GM12878 (cell line): ENCODE data around the gene TOM1L2.
A peak's percentile ranks its signal among the peaks of the same experiment; 100 is the strongest.

Experiments used
- ESRRA ChIP-seq: IDR thresholded peaks from 2 replicates; pipeline ENCODE4 v1.6.1; 2012; ENCODE audit warnings: mild to moderate bottlenecking, low read length, improper control_type of control experiment
- HCFC1 ChIP-seq: fragments of 150-350 bp; IDR thresholded peaks from 2 replicates; pipeline ENCODE4 v1.6.1; 2014; ENCODE audit warnings: low read length
- MYC ChIP-seq: IDR thresholded peaks from 2 replicates; pipeline ENCODE4 v1.6.1; 2011; ENCODE audit warnings: mild to moderate bottlenecking, low read length, moderate library complexity, inconsistent platforms; ENCODE audit not compliant: insufficient read depth, insufficient replicate concordance, insufficient read length, severe bottlenecking
- NFYB ChIP-seq: IDR thresholded peaks from 2 replicates; pipeline ENCODE4 v1.6.1; 2011; ENCODE audit warnings: low read depth, mild to moderate bottlenecking, low read length, improper control_type of control experiment, moderate library complexity; ENCODE audit not compliant: insufficient read depth
- NKRF ChIP-seq: fragments of 450-650 bp; conservative IDR thresholded peaks from 2 replicates; pipeline ENCODE4 v1.6.1; 2017; ENCODE audit warnings: mild to moderate bottlenecking, moderate library complexity
- POLR2A ChIP-seq: IDR thresholded peaks from 2 replicates; pipeline ENCODE4 v1.6.1; 2011; ENCODE audit warnings: low read depth, mild to moderate bottlenecking, low read length
- POLR2AphosphoS5 ChIP-seq: IDR thresholded peaks from 2 replicates; pipeline ENCODE4 v1.6.1; 2011; ENCODE audit warnings: mild to moderate bottlenecking, low read length, inconsistent platforms
- SREBF1 ChIP-seq: IDR thresholded peaks from 2 replicates; pipeline ENCODE4 v1.6.1; 2012; ENCODE audit warnings: mild to moderate bottlenecking, low read length
- TBL1XR1 ChIP-seq: IDR thresholded peaks from 2 replicates; pipeline ENCODE4 v1.6.1; 2012; ENCODE audit warnings: low read depth, low read length, improper control_type of control experiment
- ZNF687 ChIP-seq: fragments of 450-650 bp; IDR thresholded peaks from 2 replicates; pipeline ENCODE4 v1.6.1; 2017; ENCODE audit warnings: mild to moderate bottlenecking, moderate library complexity
- TF ChIP-seq, protein P1 (sequence below), 3 experiments: IDR thresholded peaks in 2 of 3; conservative IDR thresholded peaks in 1 of 3; 2 replicates each; pipeline ENCODE4 v1.5.1; 2011; ENCODE audit warnings: low read depth in 3 of 3, low read length in 3 of 3, mild to moderate bottlenecking in 3 of 3, control low read depth in 2 of 3, moderate library complexity in 2 of 3, inconsistent platforms in 1 of 3, mixed read lengths in 1 of 3; ENCODE audit not compliant: control insufficient read depth in 2 of 3, insufficient read depth in 1 of 3; ENCODE audit errors: extremely low read depth in 1 of 3
- TF ChIP-seq, protein P2 (sequence below): fragments of 450-650 bp; IDR thresholded peaks from 2 replicates; pipeline ENCODE4 v1.6.1; 2017; ENCODE audit warnings: mild to moderate bottlenecking, moderate library complexity

GRCh38 chr17:17824119-17824782 lies 147.9 kb downstream of the TOM1L2 start:
- TF ChIP-seq NKRF (no peak), ESRRA (no peak), ZNF687 (no peak), HCFC1 (no peak), TBL1XR1 (no peak), POLR2AphosphoS5 (no peak), NFYB (no peak), MYC (no peak), SREBF1 (no peak), POLR2A (peak; percentile 47; the same call in 1 of the 2 replicates)
- TF ChIP-seq, protein P1, sequence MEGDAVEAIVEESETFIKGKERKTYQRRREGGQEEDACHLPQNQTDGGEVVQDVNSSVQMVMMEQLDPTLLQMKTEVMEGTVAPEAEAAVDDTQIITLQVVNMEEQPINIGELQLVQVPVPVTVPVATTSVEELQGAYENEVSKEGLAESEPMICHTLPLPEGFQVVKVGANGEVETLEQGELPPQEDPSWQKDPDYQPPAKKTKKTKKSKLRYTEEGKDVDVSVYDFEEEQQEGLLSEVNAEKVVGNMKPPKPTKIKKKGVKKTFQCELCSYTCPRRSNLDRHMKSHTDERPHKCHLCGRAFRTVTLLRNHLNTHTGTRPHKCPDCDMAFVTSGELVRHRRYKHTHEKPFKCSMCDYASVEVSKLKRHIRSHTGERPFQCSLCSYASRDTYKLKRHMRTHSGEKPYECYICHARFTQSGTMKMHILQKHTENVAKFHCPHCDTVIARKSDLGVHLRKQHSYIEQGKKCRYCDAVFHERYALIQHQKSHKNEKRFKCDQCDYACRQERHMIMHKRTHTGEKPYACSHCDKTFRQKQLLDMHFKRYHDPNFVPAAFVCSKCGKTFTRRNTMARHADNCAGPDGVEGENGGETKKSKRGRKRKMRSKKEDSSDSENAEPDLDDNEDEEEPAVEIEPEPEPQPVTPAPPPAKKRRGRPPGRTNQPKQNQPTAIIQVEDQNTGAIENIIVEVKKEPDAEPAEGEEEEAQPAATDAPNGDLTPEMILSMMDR (IDR thresholded peaks at IDR 0.05 in 2 of 3, conservative IDR thresholded peaks at IDR 0.05 in 1 of 3; ENCODE audit: control insufficient read depth in 2 of 3, extremely low read depth in 1 of 3, insufficient read depth in 1 of 3, low read depth in 3 of 3, low read length in 3 of 3): no peak
- TF ChIP-seq, protein P2, sequence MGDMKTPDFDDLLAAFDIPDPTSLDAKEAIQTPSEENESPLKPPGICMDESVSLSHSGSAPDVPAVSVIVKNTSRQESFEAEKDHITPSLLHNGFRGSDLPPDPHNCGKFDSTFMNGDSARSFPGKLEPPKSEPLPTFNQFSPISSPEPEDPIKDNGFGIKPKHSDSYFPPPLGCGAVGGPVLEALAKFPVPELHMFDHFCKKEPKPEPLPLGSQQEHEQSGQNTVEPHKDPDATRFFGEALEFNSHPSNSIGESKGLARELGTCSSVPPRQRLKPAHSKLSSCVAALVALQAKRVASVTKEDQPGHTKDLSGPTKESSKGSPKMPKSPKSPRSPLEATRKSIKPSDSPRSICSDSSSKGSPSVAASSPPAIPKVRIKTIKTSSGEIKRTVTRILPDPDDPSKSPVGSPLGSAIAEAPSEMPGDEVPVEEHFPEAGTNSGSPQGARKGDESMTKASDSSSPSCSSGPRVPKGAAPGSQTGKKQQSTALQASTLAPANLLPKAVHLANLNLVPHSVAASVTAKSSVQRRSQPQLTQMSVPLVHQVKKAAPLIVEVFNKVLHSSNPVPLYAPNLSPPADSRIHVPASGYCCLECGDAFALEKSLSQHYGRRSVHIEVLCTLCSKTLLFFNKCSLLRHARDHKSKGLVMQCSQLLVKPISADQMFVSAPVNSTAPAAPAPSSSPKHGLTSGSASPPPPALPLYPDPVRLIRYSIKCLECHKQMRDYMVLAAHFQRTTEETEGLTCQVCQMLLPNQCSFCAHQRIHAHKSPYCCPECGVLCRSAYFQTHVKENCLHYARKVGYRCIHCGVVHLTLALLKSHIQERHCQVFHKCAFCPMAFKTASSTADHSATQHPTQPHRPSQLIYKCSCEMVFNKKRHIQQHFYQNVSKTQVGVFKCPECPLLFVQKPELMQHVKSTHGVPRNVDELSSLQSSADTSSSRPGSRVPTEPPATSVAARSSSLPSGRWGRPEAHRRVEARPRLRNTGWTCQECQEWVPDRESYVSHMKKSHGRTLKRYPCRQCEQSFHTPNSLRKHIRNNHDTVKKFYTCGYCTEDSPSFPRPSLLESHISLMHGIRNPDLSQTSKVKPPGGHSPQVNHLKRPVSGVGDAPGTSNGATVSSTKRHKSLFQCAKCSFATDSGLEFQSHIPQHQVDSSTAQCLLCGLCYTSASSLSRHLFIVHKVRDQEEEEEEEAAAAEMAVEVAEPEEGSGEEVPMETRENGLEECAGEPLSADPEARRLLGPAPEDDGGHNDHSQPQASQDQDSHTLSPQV: no peak
